HG03039 (cell line): Measurements from ENCODE around the gene ATP6V1G2.
"Not testable (repeated sequence)": the region's sequence is repeated elsewhere in the genome, so short reads cannot be mapped to it uniquely, and the experiment has no call there.

ENCODE experiments used
- ATAC-seq: cut with Tn5 transposase; IDR thresholded peaks from one replicate; pipeline ENCODE4 v1.9.1; 2021; ENCODE audit warnings: mild to moderate bottlenecking, moderate library complexity; ENCODE audit not compliant: unreplicated experiment

The ATP6V1G2 gene

GRCh38 chr6:31575952-31576685, 29.7 kb upstream of the ATP6V1G2 start:
- no peak for ATAC-seq

GRCh38 chr6:31575335-31575901, 29.0 kb upstream of the ATP6V1G2 start, which contains the start of gene TNF:
TSS of gene TNF (plus strand) at chr6:31575565. CDS start at chr6:31575742, 177 bp downstream.
- ATAC-seq: no peak

- no peak for ATAC-seq
Observed at GRCh38 chr6:31574106-31575061, 28.0 kb upstream of the ATP6V1G2 start.

- ATAC-seq: no peak
Observed at GRCh38 chr6:31573239-31574105, 27.1 kb upstream of the ATP6V1G2 start.

GRCh38 chr6:31572041-31572911, 25.9 kb upstream of the ATP6V1G2 start, which contains the start of gene LTA:
TSS of gene LTA (plus strand) at chr6:31572289. CDS start at chr6:31572743, 454 bp downstream.
- peak; percentile 28 for ATAC-seq

GRCh38 chr6:31569861-31570536, 23.6 kb upstream of the ATP6V1G2 start:
- no peak for ATAC-seq

- ATAC-seq: peak; percentile 51
Observed at GRCh38 chr6:31568537-31568961, 22.1 kb upstream of the ATP6V1G2 start.

- no peak for ATAC-seq
Observed at GRCh38 chr6:31567531-31568370, 21.3 kb upstream of the ATP6V1G2 start.

- no peak for ATAC-seq
Observed at GRCh38 chr6:31560697-31561058, 14.3 kb upstream of the ATP6V1G2 start.

- ATAC-seq: peak; percentile 36
Observed at GRCh38 chr6:31559958-31560696, 13.7 kb upstream of the ATP6V1G2 start.

- no peak for ATAC-seq
Observed at GRCh38 chr6:31559606-31559957, 13.2 kb upstream of the ATP6V1G2 start.

GRCh38 chr6:31558631-31559500, 12.5 kb upstream of the ATP6V1G2 start:
- no peak for ATAC-seq

GRCh38 chr6:31558318-31558625, 11.9 kb upstream of the ATP6V1G2 start:
- ATAC-seq: no peak

GRCh38 chr6:31557443-31558317, 11.3 kb upstream of the ATP6V1G2 start:
- ATAC-seq: no peak

- ATAC-seq: no peak
Observed at GRCh38 chr6:31556307-31556706, 9.9 kb upstream of the ATP6V1G2 start.

GRCh38 chr6:31551371-31551770, 5.0 kb upstream of the ATP6V1G2 start:
- ATAC-seq: not testable (repeated sequence)
